WTC11 (cell line): ENCODE results near the gene SDHAF1. TPM values are rescaled to one million over a fixed set of nuclear protein-coding genes. Genes with fewer than 3 reads are reported as not detected.

Source experiments
- ATAC-seq: fragments of 200-7000 bp; cut with Tn5 transposase; 2 replicates; pipeline ENCODE4 v1.10.0; 2021; ENCODE audit warnings: mild to moderate bottlenecking, moderate library complexity
- CTCF ChIA-PET: fragments of 300-600 bp; sonication (Branson Sonifier 250); formaldehyde crosslinking; loops from one replicate; lab custom pipeline; 2021; ENCODE audit warnings: antibody characterized with exemption; lab: Charles Lee
- POLR2A ChIA-PET: fragments of 350-600 bp; sonication (Branson Sonifier 250); formaldehyde crosslinking; loops from one replicate; lab custom pipeline; 2021; ENCODE audit warnings: antibody characterized with exemption; lab: Charles Lee
- DNase-seq: peaks from one replicate; pipeline ENCODE4 v3.0.0; 2021; ENCODE audit warnings: low spot score
- H3K27ac Mint-ChIP-seq: 2 replicates; pipeline ENCODE4 v1.8.0; 2021; ENCODE audit warnings: mixed read lengths
- H3K27me3 Mint-ChIP-seq: 2 replicates; pipeline ENCODE4 v1.8.0; 2021; ENCODE audit warnings: low read depth, mild to moderate bottlenecking, moderate library complexity, mixed read lengths
- H3K36me3 Mint-ChIP-seq: 2 replicates; pipeline ENCODE4 v1.8.0; 2021; ENCODE audit warnings: mixed read lengths
- H3K4me1 Mint-ChIP-seq: 2 replicates; pipeline ENCODE4 v1.8.0; 2022; ENCODE audit warnings: mixed read lengths
- H3K4me3 Mint-ChIP-seq: 2 replicates; pipeline ENCODE4 v1.8.0; 2021; ENCODE audit warnings: mild to moderate bottlenecking, moderate library complexity, mixed read lengths
- H3K9me3 Mint-ChIP-seq: 2 replicates; pipeline ENCODE4 v1.8.0; 2021; ENCODE audit warnings: mixed read lengths
- ATF1 ChIP-seq: sonication (generic); formaldehyde crosslinking; IDR thresholded peaks from 2 replicates; pipeline ENCODE4 v1.8.1; 2023; ENCODE audit warnings: mild to moderate bottlenecking, moderate library complexity, missing genetic modification reagents
- CDX4 ChIP-seq: fragments of 250-450 bp; sonication (Bioruptor Pico); IDR thresholded peaks from 2 replicates; pipeline ENCODE4 v1.9.0; 2021; ENCODE audit warnings: moderate library complexity, mild to moderate bottlenecking, inconsistent platforms, borderline replicate concordance
- CREM ChIP-seq: sonication (generic); formaldehyde crosslinking; IDR thresholded peaks from 2 replicates; pipeline ENCODE4 v1.8.1; 2022; ENCODE audit warnings: mild to moderate bottlenecking, missing genetic modification reagents, moderate library complexity
- ETV6 ChIP-seq: sonication (generic); formaldehyde crosslinking; IDR thresholded peaks from 2 replicates; pipeline ENCODE4 v1.8.1; 2022; ENCODE audit warnings: mild to moderate bottlenecking, missing genetic modification reagents
- FOXK1 ChIP-seq: sonication (generic); formaldehyde crosslinking; IDR thresholded peaks from 2 replicates; pipeline ENCODE4 v1.8.0; 2022; ENCODE audit warnings: mild to moderate bottlenecking, moderate library complexity, missing genetic modification reagents
- FOXP4 ChIP-seq: sonication (generic); formaldehyde crosslinking; IDR thresholded peaks from 2 replicates; pipeline ENCODE4 v1.8.0; 2022; ENCODE audit warnings: mild to moderate bottlenecking, missing genetic modification reagents
- GABPB1 ChIP-seq: sonication (generic); formaldehyde crosslinking; IDR thresholded peaks from 2 replicates; pipeline ENCODE4 v1.8.1; 2023; ENCODE audit warnings: mild to moderate bottlenecking, missing genetic modification reagents
- GRHL2 ChIP-seq: fragments of 250-450 bp; sonication (Bioruptor Pico); IDR thresholded peaks from 2 replicates; pipeline ENCODE4 v1.8.0; 2022; ENCODE audit warnings: mild to moderate bottlenecking, moderate library complexity; ENCODE audit not compliant: insufficient replicate concordance, severe bottlenecking
- HMGXB4 ChIP-seq: sonication (generic); formaldehyde crosslinking; IDR thresholded peaks from 2 replicates; pipeline ENCODE4 v1.8.1; 2023; ENCODE audit warnings: mild to moderate bottlenecking, moderate library complexity, missing genetic modification reagents
- IRF2 ChIP-seq: sonication (generic); formaldehyde crosslinking; IDR thresholded peaks from 2 replicates; pipeline ENCODE4 v1.8.0; 2022; ENCODE audit warnings: low read depth, missing genetic modification reagents, borderline replicate concordance
- MAX ChIP-seq: sonication (generic); formaldehyde crosslinking; IDR thresholded peaks from 2 replicates; pipeline ENCODE4 v1.8.0; 2022; ENCODE audit warnings: mild to moderate bottlenecking, missing genetic modification reagents
- MXD4 ChIP-seq: fragments of 250-450 bp; sonication (Bioruptor Pico); IDR thresholded peaks from 2 replicates; pipeline ENCODE4 v1.8.0; 2021; ENCODE audit warnings: mild to moderate bottlenecking, moderate library complexity, borderline replicate concordance
- NFYB ChIP-seq: sonication (generic); formaldehyde crosslinking; conservative IDR thresholded peaks from 2 replicates; pipeline ENCODE4 v1.8.0; 2022; ENCODE audit warnings: low read depth, missing genetic modification reagents
- OVOL2 ChIP-seq: fragments of 250-450 bp; sonication (Bioruptor Pico); IDR thresholded peaks from 2 replicates; pipeline ENCODE4 v1.9.0; 2021; ENCODE audit warnings: mild to moderate bottlenecking, borderline replicate concordance
- SP1 ChIP-seq: sonication (generic); formaldehyde crosslinking; conservative IDR thresholded peaks from 2 replicates; pipeline ENCODE4 v1.8.1; 2022; ENCODE audit warnings: missing genetic modification reagents
- ZNF232 ChIP-seq: sonication (generic); formaldehyde crosslinking; IDR thresholded peaks from 2 replicates; pipeline ENCODE4 v1.8.0; 2022; ENCODE audit warnings: mild to moderate bottlenecking, missing genetic modification reagents
- ZNF281 ChIP-seq: sonication (generic); formaldehyde crosslinking; IDR thresholded peaks from 2 replicates; pipeline ENCODE4 v1.8.0; 2023; ENCODE audit warnings: mild to moderate bottlenecking, missing genetic modification reagents
- ZNF671 ChIP-seq: fragments of 250-450 bp; sonication (Bioruptor Pico); IDR thresholded peaks from 2 replicates; pipeline ENCODE4 v1.8.0; 2021; ENCODE audit warnings: mild to moderate bottlenecking
- total RNA-seq: library from RNA; stranded (reverse); gene quantifications from 3 replicates; pipeline ENCODE4 v1.2.3, GENCODE V29; 2021

SDHAF1 gene
- total RNA-seq, 1 experiment from 2014 or later = 20.8 TPM

GRCh38 chr19:36010402-36010801 lies 15.4 kb downstream of the SDHAF1 start:
- Mint-ChIP-seq H3K27ac (no peak overlapping the region), H3K27me3 (peaks cover 16% of the 10 kb centered on the region), H3K36me3 (peaks cover 7% of the 10 kb centered on the region), H3K4me1 (peaks cover 35% of the 10 kb centered on the region), H3K9me3 (no peaks in the 10 kb centered on the region), H3K4me3 (peak overlapping the region; percentile 63)
- CTCF ChIA-PET = interaction anchor here (1.1 to 1.4 kb wide), 2 partner anchors 12 to 79 kb away, joined by 3 to 7 read pairs; no protein-coding TSS in a partner anchor
- POLR2A ChIA-PET = interaction anchor here (2.7 kb wide), 1 partner anchor 43 kb away, joined by 18 read pairs; the partner anchor contains the start of gene THAP8
- ATAC-seq (no peak), DNase-seq (no peak)
- TF ChIP-seq ZNF671 (CRISPR knock-in tag) (no peak), ATF1 (CRISPR knock-in tag) (no peak), MXD4 (CRISPR knock-in tag) (no peak), FOXP4 (CRISPR knock-in tag) (no peak)

GRCh38 chr19:36013280-36014011 lies 18.5 kb downstream of the SDHAF1 start:
- no peak for TF ChIP-seq HMGXB4 (CRISPR knock-in tag)
- H3K27ac Mint-ChIP-seq = peak overlapping the region; percentile 85
- ChIA-PET CTCF (interaction anchor here (0.7 to 1.5 kb wide), 13 partner anchors 14 to 194 kb away, joined by 3 to 10 read pairs (median 3); partner anchors contain the start of gene THAP8), POLR2A (interaction anchor here (1.0 kb wide), 1 partner anchor 40 kb away, joined by 3 read pairs; the partner anchor contains the start of gene THAP8)
- H3K4me3 Mint-ChIP-seq = peak overlapping the region; percentile 100
- DNase-seq = no peak
- H3K4me1 Mint-ChIP-seq = peaks cover 31% of the 10 kb centered on the region
- ATAC-seq = no peak
- peaks cover 16% of the 10 kb centered on the region for H3K27me3 Mint-ChIP-seq
- H3K9me3 Mint-ChIP-seq = no peaks in the 10 kb centered on the region
- H3K36me3 Mint-ChIP-seq = peaks cover 6% of the 10 kb centered on the region

DNA sequence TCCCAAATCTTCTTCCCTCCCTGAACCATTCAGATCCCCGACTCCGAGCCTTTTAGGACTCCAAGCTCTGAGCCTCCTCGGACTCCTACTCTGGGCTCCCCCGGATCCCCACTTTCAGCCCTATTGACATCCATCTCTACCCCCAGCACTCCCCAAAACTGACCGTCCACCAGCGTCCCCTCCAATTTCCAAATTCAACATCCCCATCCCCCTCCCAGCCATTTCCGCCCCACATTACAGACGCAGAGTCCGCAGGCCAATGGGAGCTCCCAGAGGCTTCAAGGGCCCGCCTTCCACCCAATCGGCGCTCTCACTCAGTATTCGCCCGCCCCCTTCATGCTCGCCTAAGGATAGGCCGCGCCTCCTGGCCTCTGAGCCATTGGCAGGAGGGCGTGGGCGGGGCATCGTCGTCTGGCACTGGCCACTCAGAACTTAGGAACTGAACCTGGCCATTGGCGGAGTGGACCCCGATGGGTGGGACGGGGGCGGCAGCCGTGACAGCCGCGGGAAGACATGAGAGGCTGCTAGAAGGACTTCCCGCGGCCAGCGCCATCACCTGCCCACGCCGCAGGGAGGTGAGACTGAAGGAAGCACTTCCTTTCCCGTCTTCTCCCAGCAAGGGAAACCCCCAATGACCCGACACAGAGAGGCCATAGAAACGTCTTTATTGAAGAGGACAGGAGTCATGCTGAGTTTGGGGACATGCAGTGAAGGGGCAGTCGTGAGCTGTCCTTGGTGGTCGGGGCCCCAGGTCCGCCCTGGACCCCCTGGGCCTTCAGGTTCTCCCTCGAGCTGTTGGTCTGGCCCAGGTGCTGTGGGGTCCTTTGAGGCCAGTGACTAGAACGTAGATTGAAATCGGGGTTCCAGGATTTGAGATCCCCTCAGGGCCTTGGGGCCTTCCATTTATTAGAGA lies 19.3 kb downstream of the SDHAF1 start, which contains the start of gene ALKBH6:
Gene ALKBH6 (minus strand): TSS at position 202 of the 913 bp plus-strand sequence. CDS start 816 bp downstream, outside the sequence.
- H3K4me1 Mint-ChIP-seq = peaks cover 26% of the 10 kb centered on the region
- H3K27ac Mint-ChIP-seq = peak within 1 kb of the TSS; percentile 94
- H3K4me3 Mint-ChIP-seq = peak within 1 kb of the TSS; percentile 100
- DNase-seq (peak; percentile 100), ATAC-seq (peak; percentile 99)
- H3K27me3 Mint-ChIP-seq = peaks cover 16% of the 10 kb centered on the region
- TF ChIP-seq CDX4 (CRISPR knock-in tag) = no peak
- TF ChIP-seq MAX (CRISPR knock-in tag) = peak; percentile 83
- TF ChIP-seq CREM = 0 out of 2 replicates have a peak, but pooled peaks have one; percentile 16
- TF ChIP-seq GRHL2 (CRISPR knock-in tag) = no peak
- TF ChIP-seq ZNF281 (CRISPR knock-in tag) = 0 out of 2 replicates have a peak, but pooled peaks have one; percentile 32
- TF ChIP-seq IRF2 (CRISPR knock-in tag) = no peak
- peak; percentile 66; the same call in 1 of the 2 replicates for TF ChIP-seq FOXK1 (CRISPR knock-in tag)
- TF ChIP-seq NFYB (CRISPR knock-in tag) = peak; percentile 87
- TF ChIP-seq SP1 (CRISPR knock-in tag) = peak; percentile 92
- TF ChIP-seq OVOL2 (CRISPR knock-in tag) = no peak
- TF ChIP-seq ETV6 = peak; percentile 45; the same call in 1 of the 2 replicates
- peak; percentile 57; the same call in 1 of the 2 replicates for TF ChIP-seq GABPB1 (CRISPR knock-in tag)
- no peak for TF ChIP-seq ZNF232 (CRISPR knock-in tag)
- H3K36me3 Mint-ChIP-seq = peaks cover 6% of the 10 kb centered on the region
- POLR2A ChIA-PET = interaction anchor here (0.7 to 1.0 kb wide), 3 partner anchors 19 to 776 kb away, joined by 3 read pairs; partner anchors contain the start of gene THAP8
- no peaks in the 10 kb centered on the region for H3K9me3 Mint-ChIP-seq
- CTCF ChIA-PET = interaction anchor here (0.6 to 1.5 kb wide), 14 partner anchors 15 to 763 kb away, joined by 3 to 10 read pairs (median 3); partner anchors contain the start of gene THAP8
